Measurements from ENCODE around the gene PCSK1. TPM values are rescaled to one million over a fixed set of nuclear protein-coding genes. Genes with fewer than 3 reads are reported as not detected.

Gene PCSK1
- total RNA-seq, 1 experiment from 2014 or later, result not detected

- no peak overlapping the region for H3K9ac ChIP-seq (ENCODE audit: low read length)
- no peaks in the 10 kb centered on the region for H3K36me3 ChIP-seq (ENCODE audit: control insufficient read depth in 1 of 2, insufficient read depth in 2 of 2, low read length in 2 of 2)
- BruUV-seq (replicated peaks), result no TSS peak
- H2AFZ ChIP-seq (ENCODE audit: low read depth, low read length, poor library complexity, severe bottlenecking), result no peak overlapping the region
- ChIA-PET POLR2A (no interaction called here), RAD21 (ENCODE audit: low non-redundant PET in 1 of 2, low total read pairs in 2 of 2, uncharacterized antibody in 2 of 2, unreplicated experiment in 2 of 2) (no interaction called here), CTCF (no interaction called here)
- peaks cover 21% of the 10 kb centered on the region; the same call in 1 of the 2 replicates for H3K27me3 ChIP-seq (ENCODE audit: insufficient read depth, low read length)
- no peaks in the 10 kb centered on the region for H3K9me3 ChIP-seq (ENCODE audit: control insufficient read depth in 1 of 2, insufficient read depth in 1 of 2, low read depth in 1 of 2, low read length in 2 of 2)
- no peaks in the 10 kb centered on the region for H4K20me1 ChIP-seq (ENCODE audit: insufficient read depth)
- H3K79me2 ChIP-seq (ENCODE audit: insufficient read depth, low read length), result no peaks in the 10 kb centered on the region
- no peak overlapping the region for H3K27ac ChIP-seq (ENCODE audit: low read depth, low read length)
- H3K4me3 ChIP-seq (replicated peaks in 1 of 2; ENCODE audit: low read depth in 1 of 2, low read length in 2 of 2), result no peak overlapping the region
- ATAC-seq (no peak), DNase-seq (ENCODE audit: low read depth, low spot score) (no peak)
- no peak for TF ChIP-seq YY1 (IDR thresholded peaks at IDR 0.05; ENCODE audit: extremely low read depth, insufficient replicate concordance, low read depth, low read length)
- TF ChIP-seq POLR2AphosphoS5 (IDR thresholded peaks at IDR 0.05; ENCODE audit: low read depth, low read length), result no peak
- TF ChIP-seq EGR1 (IDR thresholded peaks at IDR 0.05; ENCODE audit: low read depth), result no peak
- intact Hi-C loops (cut with micrococcal nuclease), result no loop called here
- H3K4me1 ChIP-seq (ENCODE audit: control insufficient read depth in 1 of 2, insufficient read depth in 2 of 2, low read length in 2 of 2), result no peaks in the 10 kb centered on the region
- no peaks in the 10 kb centered on the region for H3K9me2 ChIP-seq (ENCODE audit: insufficient read depth)
- no peak overlapping the region for H3K4me2 ChIP-seq (ENCODE audit: low read length)
Observed at GRCh38 chr5:96377597-96377996, 55.5 kb downstream of the PCSK1 start.

GRCh38 chr5:96377167-96377566, 55.9 kb downstream of the PCSK1 start:
- Histone ChIP-seq H3K79me2 (ENCODE audit: insufficient read depth, low read length) (no peaks in the 10 kb centered on the region), H2AFZ (ENCODE audit: low read depth, low read length, poor library complexity, severe bottlenecking) (no peak overlapping the region), H3K9me2 (ENCODE audit: insufficient read depth) (no peaks in the 10 kb centered on the region), H3K9me3 (ENCODE audit: control insufficient read depth in 1 of 2, insufficient read depth in 1 of 2, low read depth in 1 of 2, low read length in 2 of 2) (no peaks in the 10 kb centered on the region), H3K9ac (ENCODE audit: low read length) (no peak overlapping the region), H3K4me3 (replicated peaks in 1 of 2; ENCODE audit: low read depth in 1 of 2, low read length in 2 of 2) (no peak overlapping the region), H3K4me1 (ENCODE audit: control insufficient read depth in 1 of 2, insufficient read depth in 2 of 2, low read length in 2 of 2) (no peaks in the 10 kb centered on the region), H3K27me3 (ENCODE audit: insufficient read depth, low read length) (peaks cover 25% of the 10 kb centered on the region; the same call in 1 of the 2 replicates), H3K27ac (ENCODE audit: low read depth, low read length) (no peak overlapping the region), H3K4me2 (ENCODE audit: low read length) (no peak overlapping the region), H3K36me3 (ENCODE audit: control insufficient read depth in 1 of 2, insufficient read depth in 2 of 2, low read length in 2 of 2) (no peaks in the 10 kb centered on the region), H4K20me1 (ENCODE audit: insufficient read depth) (no peaks in the 10 kb centered on the region)
- BruUV-seq (replicated peaks), result no TSS peak
- POLR2A ChIA-PET, result no interaction called here
- intact Hi-C loops (cut with micrococcal nuclease), result no loop called here
- no peak for ATAC-seq
- DNase-seq (ENCODE audit: low read depth, low spot score), result no peak
- CTCF ChIA-PET, result no interaction called here
- RAD21 ChIA-PET (ENCODE audit: low non-redundant PET in 1 of 2, low total read pairs in 2 of 2, uncharacterized antibody in 2 of 2, unreplicated experiment in 2 of 2), result no interaction called here
- TF ChIP-seq, protein P1, sequence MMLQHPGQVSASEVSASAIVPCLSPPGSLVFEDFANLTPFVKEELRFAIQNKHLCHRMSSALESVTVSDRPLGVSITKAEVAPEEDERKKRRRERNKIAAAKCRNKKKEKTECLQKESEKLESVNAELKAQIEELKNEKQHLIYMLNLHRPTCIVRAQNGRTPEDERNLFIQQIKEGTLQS (IDR thresholded peaks at IDR 0.05), result no peak
- TF ChIP-seq SIN3A (IDR thresholded peaks at IDR 0.05; ENCODE audit: low read depth) (no peak), ZBTB33 (IDR thresholded peaks at IDR 0.05; ENCODE audit: extremely low read depth, insufficient replicate concordance, low read length) (no peak), TCF7L2 (IDR thresholded peaks at IDR 0.05; ENCODE audit: borderline replicate concordance, extremely low read depth, insufficient read depth, insufficient read length) (no peak), ELF1 (IDR thresholded peaks at IDR 0.05; ENCODE audit: borderline replicate concordance, low read depth) (no peak), EGR1 (IDR thresholded peaks at IDR 0.05; ENCODE audit: low read depth) (no peak), SRF (IDR thresholded peaks at IDR 0.05; ENCODE audit: low read depth) (no peak), REST (IDR thresholded peaks at IDR 0.05; ENCODE audit: low read depth) (no peak), ZNF274 (IDR thresholded peaks at IDR 0.05; ENCODE audit: low read depth, low read length) (no peak), CBX3 (IDR thresholded peaks at IDR 0.05; ENCODE audit: low read depth) (no peak), JUND (IDR thresholded peaks at IDR 0.05) (no peak), POLR2AphosphoS5 (IDR thresholded peaks at IDR 0.05; ENCODE audit: low read depth, low read length) (no peak), EZH2phosphoT487 (IDR thresholded peaks at IDR 0.05; ENCODE audit: borderline replicate concordance) (no peak), FOSL1 (IDR thresholded peaks at IDR 0.05; ENCODE audit: low read depth) (no peak)
- TF ChIP-seq, protein P2, sequence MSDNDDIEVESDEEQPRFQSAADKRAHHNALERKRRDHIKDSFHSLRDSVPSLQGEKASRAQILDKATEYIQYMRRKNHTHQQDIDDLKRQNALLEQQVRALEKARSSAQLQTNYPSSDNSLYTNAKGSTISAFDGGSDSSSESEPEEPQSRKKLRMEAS (IDR thresholded peaks at IDR 0.05), result no peak

Data from HCT116 (cell line).